Osteocyte (in vitro differentiated cells): Measurements from ENCODE around the gene FUCA1. TPM values are rescaled to one million over a fixed set of nuclear protein-coding genes. Genes with fewer than 3 reads are reported as not detected.

Experiments used
- DNase-seq: peaks from one replicate; pipeline ENCODE4 v3.0.0; 2021; ENCODE audit warnings: mixed read lengths; ENCODE audit not compliant: unreplicated experiment; ENCODE audit errors: extremely low spot score
- H3K27ac Mint-ChIP-seq: one replicate; pipeline ENCODE4 v1.8.0; 2021; ENCODE audit warnings: mild to moderate bottlenecking, mixed read lengths; ENCODE audit not compliant: unreplicated experiment
- H3K27me3 Mint-ChIP-seq: one replicate; pipeline ENCODE4 v1.8.0; 2021; ENCODE audit warnings: mixed read lengths; ENCODE audit not compliant: unreplicated experiment
- H3K36me3 Mint-ChIP-seq: one replicate; pipeline ENCODE4 v1.8.0; 2021; ENCODE audit warnings: mixed read lengths; ENCODE audit not compliant: unreplicated experiment
- H3K4me1 Mint-ChIP-seq: one replicate; pipeline ENCODE4 v1.8.0; 2021; ENCODE audit warnings: mixed read lengths; ENCODE audit not compliant: unreplicated experiment
- H3K4me3 Mint-ChIP-seq: one replicate; pipeline ENCODE4 v1.8.0; 2021; ENCODE audit warnings: mild to moderate bottlenecking, moderate library complexity, mixed read lengths; ENCODE audit not compliant: unreplicated experiment
- H3K9me3 Mint-ChIP-seq: one replicate; pipeline ENCODE4 v1.8.0; 2021; ENCODE audit warnings: mixed read lengths; ENCODE audit not compliant: unreplicated experiment
- total RNA-seq: library from RNA; stranded (reverse); gene quantifications from 2 replicates; pipeline ENCODE4 v1.2.1, GENCODE V29; 2021
- TF ChIP-seq, protein P1 (sequence below): fragments of 200-600 bp; sonication (generic); IDR thresholded peaks from 2 replicates; pipeline ENCODE4 v1.5.0; 2021; ENCODE audit warnings: antibody characterized with exemption, mild to moderate bottlenecking, moderate library complexity

FUCA1 gene
- total RNA-seq, 1 donor from 2014 or later, result 16.4 TPM

DNA sequence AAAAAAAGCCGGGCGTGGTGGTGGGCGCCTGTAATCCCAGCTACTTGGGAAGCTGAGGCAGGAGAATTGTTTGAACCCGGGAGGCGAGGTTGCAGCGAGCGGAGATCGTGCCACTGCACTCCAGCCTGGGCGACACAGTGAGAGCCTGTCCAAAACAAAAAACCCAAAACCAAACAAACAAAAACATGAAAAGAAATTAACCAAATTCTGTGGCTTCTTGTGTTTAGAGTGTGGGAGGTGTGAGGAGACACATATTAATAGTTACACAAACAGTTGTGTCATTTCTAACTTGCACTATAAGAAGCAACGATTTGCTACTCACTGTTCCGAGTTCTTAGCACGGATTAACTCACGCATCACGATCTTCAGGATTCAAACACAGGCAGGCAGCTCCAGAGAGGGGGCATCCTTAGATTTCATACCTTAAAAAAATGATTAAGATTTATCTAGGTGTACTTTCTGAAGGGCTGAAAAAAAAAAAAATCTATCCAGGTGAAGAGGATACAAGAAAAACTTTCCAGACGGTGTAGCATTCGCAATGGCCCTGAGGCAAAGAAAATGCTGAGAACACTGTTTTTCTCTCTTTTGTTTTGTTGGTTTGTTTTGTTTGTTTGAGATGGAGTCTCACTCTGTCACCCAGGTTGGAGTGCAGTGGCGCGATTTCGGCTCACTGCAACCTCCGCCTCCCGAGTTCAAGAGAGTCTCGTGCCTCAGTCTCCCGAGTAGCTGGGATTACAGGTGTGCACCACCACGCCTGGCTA is 42.1 kb downstream of the FUCA1 start:
- TF ChIP-seq, protein P1, sequence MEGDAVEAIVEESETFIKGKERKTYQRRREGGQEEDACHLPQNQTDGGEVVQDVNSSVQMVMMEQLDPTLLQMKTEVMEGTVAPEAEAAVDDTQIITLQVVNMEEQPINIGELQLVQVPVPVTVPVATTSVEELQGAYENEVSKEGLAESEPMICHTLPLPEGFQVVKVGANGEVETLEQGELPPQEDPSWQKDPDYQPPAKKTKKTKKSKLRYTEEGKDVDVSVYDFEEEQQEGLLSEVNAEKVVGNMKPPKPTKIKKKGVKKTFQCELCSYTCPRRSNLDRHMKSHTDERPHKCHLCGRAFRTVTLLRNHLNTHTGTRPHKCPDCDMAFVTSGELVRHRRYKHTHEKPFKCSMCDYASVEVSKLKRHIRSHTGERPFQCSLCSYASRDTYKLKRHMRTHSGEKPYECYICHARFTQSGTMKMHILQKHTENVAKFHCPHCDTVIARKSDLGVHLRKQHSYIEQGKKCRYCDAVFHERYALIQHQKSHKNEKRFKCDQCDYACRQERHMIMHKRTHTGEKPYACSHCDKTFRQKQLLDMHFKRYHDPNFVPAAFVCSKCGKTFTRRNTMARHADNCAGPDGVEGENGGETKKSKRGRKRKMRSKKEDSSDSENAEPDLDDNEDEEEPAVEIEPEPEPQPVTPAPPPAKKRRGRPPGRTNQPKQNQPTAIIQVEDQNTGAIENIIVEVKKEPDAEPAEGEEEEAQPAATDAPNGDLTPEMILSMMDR, result no peak
- Mint-ChIP-seq H3K27ac (peak overlapping the region; percentile 98), H3K4me1 (peaks cover 18% of the 10 kb centered on the region), H3K4me3 (peak overlapping the region; percentile 96), H3K36me3 (no peaks in the 10 kb centered on the region), H3K9me3 (no peaks in the 10 kb centered on the region), H3K27me3 (no peaks in the 10 kb centered on the region)
- no peak for DNase-seq

DNA sequence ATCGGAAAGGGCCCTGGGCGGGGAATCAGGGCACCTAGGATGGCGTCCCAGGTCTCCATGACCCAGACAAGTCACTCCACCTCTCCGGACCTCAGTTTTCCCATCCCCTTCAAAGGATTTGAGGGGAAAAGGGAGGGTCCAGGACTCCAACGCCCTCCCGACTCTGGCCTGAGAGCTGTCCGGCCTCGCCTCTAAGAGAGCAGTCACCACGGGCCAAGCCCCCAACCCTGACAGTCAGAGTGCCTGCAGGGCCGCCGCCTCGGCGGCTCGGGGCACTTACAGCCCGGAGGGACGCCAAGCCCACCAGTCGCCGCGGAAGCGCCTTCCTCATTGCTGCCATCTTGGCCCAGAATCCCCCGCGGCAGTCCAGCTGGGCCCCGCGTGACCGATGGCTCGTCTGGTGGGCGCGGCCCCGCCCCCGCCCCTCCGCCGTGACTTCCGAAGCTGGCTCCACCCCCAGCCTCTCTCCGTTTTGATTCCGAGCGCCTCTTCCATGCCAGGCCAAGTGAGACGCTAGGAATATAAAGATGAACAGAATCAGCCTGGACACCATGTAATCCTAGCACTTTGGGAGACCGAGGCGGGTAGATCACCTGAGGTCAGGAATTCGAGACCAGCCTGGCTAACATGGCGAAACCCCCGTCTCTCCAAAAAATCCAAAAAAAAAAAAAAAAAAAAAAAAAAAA is 42.9 kb downstream of the FUCA1 start, which contains the start of gene HMGCL:
HMGCL (minus strand) TSS at position 354 of the 686 bp plus-strand sequence; CDS start at position 340, 14 bp downstream.
- Mint-ChIP-seq H3K9me3 (no peaks in the 10 kb centered on the region), H3K27ac (peak within 1 kb of the TSS; percentile 98), H3K4me3 (peak within 1 kb of the TSS; percentile 96), H3K36me3 (peaks cover 3% of the 10 kb centered on the region), H3K27me3 (no peaks in the 10 kb centered on the region), H3K4me1 (peaks cover 18% of the 10 kb centered on the region)
- TF ChIP-seq, protein P1, result no peak
- peak; percentile 96 for DNase-seq

DNA sequence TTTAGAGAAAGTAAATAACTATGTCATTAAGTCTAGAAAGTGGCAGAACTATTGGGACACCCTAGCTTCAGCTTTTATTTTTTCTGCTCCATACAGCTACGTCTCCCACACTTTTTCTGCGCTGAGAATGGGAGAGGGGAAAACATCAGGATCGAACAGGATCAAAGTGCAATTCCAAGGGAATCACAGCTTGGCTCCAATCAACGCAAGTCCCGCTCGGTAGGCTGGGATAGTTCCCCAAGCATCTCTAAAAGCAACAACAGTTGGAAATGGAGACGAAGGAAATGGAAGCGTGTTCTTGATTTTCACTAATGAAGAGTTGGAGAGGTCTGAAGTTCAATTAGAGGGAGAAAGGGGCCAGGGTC is 43.4 kb downstream of the FUCA1 start:
- no peak for DNase-seq

DNA sequence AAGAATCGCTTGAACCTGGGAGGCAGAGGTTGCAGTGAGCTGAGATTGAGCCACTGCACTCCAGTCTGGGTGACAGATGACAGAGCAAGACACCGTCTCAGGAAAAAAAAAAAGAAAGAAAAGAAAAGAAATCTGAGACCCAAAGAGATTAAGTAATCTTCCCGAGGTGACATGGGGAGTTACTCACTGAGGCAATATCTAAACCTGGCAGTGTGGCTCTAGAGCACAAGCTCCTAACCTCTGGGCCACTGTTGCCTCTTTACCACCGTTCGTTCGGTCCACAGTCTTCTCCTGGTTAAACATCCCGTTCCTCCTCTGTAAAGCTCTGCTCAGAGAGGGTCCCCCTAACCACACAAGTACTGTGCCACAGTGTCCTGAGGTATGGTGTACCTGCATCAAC is 44.3 kb downstream of the FUCA1 start:
- Mint-ChIP-seq H3K9me3 (no peaks in the 10 kb centered on the region), H3K36me3 (peaks cover 4% of the 10 kb centered on the region), H3K4me1 (peaks cover 18% of the 10 kb centered on the region), H3K4me3 (peak overlapping the region; percentile 96), H3K27ac (no peak overlapping the region), H3K27me3 (no peaks in the 10 kb centered on the region)
- DNase-seq, result no peak
- TF ChIP-seq, protein P1, result no peak

More for the DNA sequence above, 43.4 kb downstream of the FUCA1 start:
- H3K4me3 Mint-ChIP-seq, result peak overlapping the region; percentile 96
- TF ChIP-seq, protein P1, result no peak
- peak overlapping the region; percentile 98 for H3K27ac Mint-ChIP-seq
- peaks cover 4% of the 10 kb centered on the region for H3K36me3 Mint-ChIP-seq
- H3K27me3 Mint-ChIP-seq, result no peaks in the 10 kb centered on the region
- no peaks in the 10 kb centered on the region for H3K9me3 Mint-ChIP-seq
- peaks cover 18% of the 10 kb centered on the region for H3K4me1 Mint-ChIP-seq

DNA sequence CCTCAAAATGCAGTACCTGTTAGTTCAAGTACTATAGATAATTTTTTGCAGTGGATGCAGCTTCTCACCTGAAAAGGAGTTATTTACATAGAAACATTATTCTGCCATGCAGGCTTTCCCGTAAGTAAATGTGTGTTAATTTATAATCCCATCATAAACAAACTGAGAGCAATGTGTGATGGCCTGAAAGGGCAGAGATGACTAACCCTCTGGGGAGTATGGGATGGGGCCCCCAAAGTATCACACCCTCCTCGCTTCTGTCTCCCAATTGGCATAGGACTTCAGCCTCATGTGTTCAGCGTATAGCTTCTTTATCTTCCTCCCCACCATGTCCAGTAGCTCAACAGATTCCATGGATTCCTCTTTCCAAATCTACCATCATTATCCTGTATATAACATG is 50.5 kb downstream of the FUCA1 start:
- no peak for DNase-seq
- peaks cover 29% of the 10 kb centered on the region for H3K36me3 Mint-ChIP-seq
- H3K4me3 Mint-ChIP-seq, result no peak overlapping the region
- TF ChIP-seq, protein P1, result no peak
- no peaks in the 10 kb centered on the region for H3K4me1 Mint-ChIP-seq
- H3K9me3 Mint-ChIP-seq, result no peaks in the 10 kb centered on the region
- no peaks in the 10 kb centered on the region for H3K27me3 Mint-ChIP-seq
- no peak overlapping the region for H3K27ac Mint-ChIP-seq
